ENCODE data around the gene ATP6V1F.
"Not testable (repeated sequence)": the region's sequence is repeated elsewhere in the genome, so short reads cannot be mapped to it uniquely, and the experiment has no call there.

ATP6V1F gene

DNA sequence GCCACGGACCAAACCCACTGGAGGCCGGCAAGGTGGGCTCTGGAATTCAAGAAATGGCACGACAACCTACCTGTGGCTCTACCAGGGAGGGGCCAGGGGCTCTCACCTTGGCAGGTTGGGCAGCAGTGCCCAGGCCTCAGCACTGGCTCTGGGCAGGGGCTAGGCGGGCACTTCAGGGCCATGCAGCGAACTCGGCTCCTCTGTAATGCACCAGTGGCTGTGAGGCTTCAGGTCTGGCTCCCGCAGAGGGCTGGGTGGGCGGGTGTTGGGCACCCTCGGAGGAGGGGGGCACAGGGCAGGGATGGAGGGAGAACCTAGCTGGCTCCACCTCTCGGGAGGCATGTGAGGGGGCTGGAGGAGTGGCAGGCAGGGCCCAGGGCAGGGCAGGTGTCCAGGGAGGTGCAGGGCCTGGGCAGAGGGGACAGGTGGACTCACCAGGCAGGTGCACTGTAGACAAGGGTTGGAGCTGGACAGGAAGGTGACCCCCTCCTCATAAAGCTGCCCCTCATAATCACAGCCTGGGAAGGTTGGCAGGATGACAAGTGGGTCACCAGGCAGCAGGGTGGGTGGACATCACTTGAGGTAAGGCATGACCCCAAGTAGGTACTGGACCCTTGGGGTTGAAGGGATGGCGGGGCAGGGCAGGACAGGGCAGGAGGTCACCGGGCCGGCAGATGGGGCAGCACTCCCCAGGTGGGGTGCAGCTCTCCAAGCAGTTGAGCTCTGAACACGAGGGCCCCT is 41.1 kb downstream of the ATP6V1F start:
- DNase-seq, result no peak

GRCh38 chr7:128904381-128905197 is 41.9 kb downstream of the ATP6V1F start:
- no peak for DNase-seq

DNA sequence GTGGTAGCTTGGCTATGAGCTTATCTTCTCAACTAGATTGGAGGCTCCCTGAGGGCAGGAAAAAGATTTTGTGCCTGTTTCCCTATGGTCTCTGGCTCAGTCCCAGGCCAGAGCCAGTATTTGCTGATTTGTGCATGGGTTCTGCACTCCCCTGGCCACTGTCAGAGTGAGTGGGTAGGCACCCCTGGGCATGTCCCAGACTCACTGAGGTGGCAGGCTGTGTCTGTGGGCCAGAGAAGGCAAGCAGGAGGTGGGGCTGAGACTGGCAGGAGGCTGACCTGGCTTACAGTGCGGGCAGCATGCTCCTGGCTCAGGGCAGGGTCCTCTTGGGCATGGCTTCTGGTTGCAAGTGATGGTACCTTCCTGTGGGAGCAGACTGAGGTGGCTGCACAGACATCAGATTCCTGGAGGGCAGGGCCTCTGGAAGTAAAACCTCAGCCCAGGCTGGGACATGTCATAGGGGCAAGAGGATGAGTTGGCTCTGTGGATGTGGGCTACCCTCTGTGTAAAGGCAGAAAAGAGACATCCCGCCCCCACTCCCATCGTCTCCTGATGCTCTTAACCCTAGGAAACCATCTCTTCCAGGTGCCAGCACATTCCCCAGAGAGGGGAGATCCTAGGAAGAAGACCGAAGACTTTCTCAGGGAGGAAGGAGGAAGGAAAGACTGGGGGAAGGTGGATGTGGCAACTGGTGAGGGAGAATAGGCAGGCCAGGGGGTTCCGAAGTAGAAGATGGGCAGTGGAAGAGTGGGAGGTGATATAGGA is 43.5 kb downstream of the ATP6V1F start:
- DNase-seq, result no peak

GRCh38 chr7:128906766-128907559 is 44.3 kb downstream of the ATP6V1F start:
- no peak for DNase-seq

DNA sequence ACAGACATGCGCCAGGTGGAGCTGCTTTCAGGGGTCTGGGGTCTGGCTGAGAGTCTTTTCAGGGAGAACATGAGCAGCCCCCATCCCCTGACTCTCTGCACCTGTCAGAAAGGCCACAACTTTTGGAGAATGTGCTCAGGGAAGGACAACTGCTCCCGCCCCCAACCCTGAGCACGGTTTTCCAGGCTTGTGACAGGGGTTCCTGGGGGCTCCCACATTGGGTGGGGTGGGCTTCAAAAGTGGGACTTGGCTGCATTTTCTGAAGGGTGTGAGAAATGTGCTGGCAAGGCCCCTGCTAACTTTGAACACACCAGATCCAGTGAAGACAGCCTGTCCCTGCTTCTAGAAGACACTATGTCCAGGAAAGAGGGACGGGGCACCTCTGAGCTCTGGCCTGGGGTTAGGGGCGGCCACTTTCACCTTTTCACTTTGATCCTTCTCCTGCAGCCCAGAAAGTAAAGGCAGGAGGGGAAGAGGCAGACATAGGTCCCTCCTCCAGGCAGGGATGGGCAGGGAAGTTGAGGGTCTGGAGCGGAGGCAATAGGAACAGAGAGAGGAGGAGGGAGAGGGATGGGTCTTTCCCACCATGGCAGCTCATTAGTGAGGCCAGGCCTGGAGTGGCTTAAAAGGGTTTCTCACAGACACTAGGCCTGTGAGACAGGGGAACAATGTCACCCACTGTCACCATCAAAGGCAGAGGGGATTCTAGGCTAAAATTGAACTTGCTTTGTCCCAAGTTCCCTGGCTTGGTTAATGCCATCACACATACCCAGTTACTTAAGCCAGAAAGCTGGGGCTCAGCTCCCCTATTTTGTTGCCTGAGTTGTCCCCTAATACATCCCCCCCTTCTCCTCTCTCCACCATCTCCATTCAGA is 46.3 kb downstream of the ATP6V1F start:
- DNase-seq, result no peak

DNA sequence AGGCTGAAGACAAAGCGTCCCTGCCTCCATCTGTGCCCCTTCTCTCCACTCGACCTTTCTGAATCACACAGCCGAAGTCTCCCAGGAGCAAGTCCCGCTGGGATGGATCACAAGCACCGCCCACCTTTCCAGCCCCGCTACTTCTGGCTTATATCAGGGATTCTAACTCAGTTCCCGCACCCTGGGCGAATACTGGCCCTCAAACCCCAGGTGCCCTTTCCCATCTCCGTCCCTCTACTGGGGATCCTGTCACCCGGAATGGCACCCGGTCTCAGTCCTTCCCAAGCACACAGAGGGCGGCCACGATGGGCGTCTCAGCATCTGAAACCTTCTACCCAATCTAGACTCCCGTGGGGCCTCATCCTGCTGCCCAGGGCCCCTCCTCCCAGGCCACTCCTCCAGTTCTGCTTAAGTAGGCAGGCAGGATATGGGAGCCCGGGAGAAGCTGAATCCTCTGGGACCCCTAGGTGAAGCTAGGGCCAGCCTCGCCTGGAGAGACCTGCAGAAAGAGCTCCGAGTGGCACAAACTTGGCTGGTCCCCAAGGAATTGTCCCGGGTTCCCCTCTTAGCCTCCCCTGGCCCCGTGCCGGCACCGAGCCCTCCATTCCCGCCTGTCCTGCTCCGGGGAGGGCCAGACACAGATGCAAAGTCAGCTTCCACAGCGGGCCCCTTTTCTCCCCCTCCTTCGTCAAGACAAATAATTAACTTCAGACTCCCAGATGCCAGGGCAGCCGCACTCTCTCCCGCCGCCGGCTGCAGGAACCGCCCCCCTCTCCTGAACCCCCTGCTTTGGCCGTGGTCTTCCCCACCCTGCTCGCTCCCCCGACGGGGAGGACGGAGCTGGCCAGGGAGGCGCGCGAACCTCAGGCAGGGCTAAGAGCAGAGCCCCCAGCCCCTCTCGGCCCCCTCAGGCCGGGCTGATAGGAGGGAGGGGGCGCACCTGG is 47.2 kb downstream of the ATP6V1F start:
- no peak for DNase-seq

- DNase-seq, result no peak
Observed at GRCh38 chr7:128910569-128910945, 47.9 kb downstream of the ATP6V1F start, which contains the start of gene KCP. Gene KCP, minus strand, starts transcription at chr7:128910709. Its CDS starts 33 bp downstream, at chr7:128910676.

DNA sequence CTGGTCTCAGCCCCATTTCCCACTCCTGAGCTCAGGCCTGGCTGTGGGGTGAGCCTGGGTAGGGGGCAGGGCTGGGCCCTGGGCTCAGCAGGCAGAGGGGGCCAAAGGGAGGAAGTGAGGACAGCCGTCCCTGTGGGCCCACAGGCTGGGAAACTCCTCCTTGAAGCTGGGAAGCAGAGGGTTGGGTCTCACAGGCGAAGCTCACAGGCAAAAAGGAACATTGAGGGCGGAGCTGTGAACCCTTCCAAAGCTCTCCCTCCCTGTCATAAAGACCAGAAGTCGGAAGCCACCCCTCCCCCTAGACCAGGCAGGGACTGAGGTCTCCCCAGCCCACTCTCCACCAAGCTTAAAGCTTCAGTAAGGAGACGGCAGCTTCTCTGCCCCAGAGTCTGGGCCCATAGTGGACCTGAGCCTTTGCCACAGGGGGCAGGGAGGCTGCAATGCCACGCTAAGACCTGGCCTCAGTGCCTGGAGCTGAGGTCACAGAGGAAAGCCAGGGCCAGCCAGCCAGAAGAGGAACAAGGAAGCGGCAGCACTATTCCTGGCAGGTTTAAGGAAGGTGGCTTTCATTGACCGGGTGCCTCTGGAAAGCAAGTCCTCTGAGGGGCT is 48.9 kb downstream of the ATP6V1F start:
- DNase-seq, result no peak

GRCh38 chr7:128912281-128912680 is 49.6 kb downstream of the ATP6V1F start:
- DNase-seq, result no peak

DNA sequence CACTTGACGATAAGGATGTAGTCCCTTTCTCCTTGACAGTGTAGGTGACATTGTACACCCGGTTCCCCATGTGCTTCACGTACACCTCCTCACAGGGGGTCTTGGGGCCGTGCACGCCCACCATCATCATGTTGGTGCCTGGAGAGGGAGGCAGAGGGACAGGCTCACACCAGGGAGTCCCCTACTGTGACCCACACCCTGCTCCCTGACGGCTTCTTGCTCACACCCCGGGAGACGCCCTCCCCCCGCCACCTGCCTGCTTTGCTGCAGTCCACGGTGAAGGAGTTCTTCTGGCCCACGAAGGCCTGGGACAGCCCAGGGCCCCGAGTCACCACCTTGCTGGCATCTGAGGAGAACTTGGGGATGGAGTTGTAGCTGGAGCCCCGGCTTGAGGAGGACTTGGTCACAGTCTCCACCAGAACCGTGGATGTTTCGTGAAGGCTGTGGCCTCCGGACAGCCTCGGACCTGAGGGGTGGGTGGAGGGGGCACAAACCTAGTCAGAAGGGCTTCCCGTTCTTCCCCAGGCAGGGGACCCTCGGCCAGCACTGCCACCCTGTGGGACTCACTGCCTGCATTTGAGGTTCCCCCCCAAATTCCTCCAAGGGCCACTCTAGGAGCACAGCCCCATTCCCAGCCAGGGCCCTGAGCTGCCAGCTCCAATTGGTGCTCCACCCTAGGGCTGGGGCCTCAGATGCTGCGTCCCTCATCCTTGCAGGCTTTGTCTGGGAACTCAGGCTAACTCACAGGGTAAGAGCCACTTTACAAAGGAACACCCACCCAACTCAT is 50.2 kb downstream of the ATP6V1F start:
- not testable (repeated sequence) for DNase-seq

GRCh38 chr7:128913870-128914565 is 51.4 kb downstream of the ATP6V1F start:
- no peak for DNase-seq

DNA sequence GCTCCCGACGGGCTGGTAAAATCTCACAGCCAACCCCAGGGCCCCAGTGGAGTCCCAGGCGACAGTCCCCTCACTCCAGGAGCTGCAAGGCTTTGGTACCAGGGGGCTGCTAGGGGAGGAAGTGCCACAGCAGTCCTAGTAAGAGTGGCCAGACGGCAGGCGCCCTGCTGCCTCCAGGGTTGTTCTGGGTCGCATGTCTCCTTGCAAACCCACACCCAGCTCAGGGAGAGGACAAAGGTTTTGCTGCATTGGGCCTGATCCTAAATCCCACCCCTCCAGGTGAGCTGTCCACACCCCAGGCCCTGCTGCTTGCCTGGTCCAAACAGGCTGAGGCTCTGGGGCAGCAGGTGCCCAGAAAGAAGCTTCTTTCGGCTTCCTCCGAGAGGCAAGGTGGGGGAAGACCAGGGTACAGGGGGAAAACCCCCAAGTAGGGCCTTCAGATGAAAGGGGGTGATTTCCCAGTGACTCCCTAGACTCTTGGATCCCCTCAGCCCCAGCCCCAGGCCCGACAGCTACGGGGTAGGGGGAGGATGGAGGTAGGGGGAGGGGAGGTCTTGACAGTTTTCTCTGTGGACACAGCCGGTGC is 52.0 kb downstream of the ATP6V1F start:
- DNase-seq, result no peak

DNA sequence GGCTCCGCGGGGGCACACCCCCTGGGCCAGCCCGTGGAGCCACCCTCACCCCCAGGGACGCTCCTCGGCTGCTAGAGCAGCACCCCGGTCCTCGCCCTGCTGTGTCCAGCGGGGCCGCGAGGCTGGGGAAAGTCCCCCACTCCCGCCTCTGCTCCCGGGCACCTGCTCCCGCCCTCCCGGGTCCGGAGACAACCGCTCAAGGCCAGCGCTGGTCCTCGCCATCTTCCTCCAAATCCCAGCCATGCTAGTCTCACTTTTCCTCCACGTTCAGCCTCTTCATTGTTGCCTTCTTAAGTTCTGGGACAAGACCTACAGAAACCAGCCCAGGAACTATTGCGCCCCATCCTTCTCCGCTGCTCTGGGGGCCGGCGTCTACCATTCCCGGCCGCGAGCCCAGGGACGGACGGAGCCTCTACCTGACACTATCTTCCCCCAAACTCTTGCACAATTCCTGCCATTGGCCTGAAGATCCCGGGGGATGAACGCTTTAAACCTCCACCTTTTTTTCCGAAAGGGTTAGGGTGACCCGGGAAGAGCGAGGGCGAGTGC is 52.7 kb downstream of the ATP6V1F start:
- DNase-seq, result no peak

Measured in activated naive CD4-positive, alpha-beta T cell treated with anti-CD3 and anti-CD28 coated beads, Interleukin-2, amount 50 U/mL, for 16 hours (primary cell).